ENCODE data around the gene EIF2B2.
"Not testable (repeated sequence)": the region's sequence is repeated elsewhere in the genome, so short reads cannot be mapped to it uniquely, and the experiment has no call there.

DNA sequence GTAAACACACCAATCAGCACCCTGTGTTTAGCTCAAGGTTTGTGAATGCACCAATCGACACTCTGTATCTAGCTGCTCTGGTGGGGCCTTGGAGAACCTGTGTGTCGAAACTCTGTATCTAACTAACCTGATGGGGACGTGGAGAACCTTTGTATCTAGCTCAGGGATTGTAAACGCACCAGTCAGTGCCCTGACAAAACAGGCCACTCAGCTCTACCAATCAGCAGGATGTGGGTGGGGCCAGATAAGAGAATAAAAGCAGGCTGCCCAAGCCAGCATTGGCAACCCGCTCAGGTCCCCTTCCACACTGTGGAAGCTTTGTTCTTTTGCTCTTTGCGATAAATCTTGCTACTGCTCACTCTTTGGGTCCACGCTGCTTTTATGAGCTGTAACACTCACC, 6.9 kb upstream of the EIF2B2 start:
- TF ChIP-seq, protein P1, sequence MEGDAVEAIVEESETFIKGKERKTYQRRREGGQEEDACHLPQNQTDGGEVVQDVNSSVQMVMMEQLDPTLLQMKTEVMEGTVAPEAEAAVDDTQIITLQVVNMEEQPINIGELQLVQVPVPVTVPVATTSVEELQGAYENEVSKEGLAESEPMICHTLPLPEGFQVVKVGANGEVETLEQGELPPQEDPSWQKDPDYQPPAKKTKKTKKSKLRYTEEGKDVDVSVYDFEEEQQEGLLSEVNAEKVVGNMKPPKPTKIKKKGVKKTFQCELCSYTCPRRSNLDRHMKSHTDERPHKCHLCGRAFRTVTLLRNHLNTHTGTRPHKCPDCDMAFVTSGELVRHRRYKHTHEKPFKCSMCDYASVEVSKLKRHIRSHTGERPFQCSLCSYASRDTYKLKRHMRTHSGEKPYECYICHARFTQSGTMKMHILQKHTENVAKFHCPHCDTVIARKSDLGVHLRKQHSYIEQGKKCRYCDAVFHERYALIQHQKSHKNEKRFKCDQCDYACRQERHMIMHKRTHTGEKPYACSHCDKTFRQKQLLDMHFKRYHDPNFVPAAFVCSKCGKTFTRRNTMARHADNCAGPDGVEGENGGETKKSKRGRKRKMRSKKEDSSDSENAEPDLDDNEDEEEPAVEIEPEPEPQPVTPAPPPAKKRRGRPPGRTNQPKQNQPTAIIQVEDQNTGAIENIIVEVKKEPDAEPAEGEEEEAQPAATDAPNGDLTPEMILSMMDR (IDR thresholded peaks at IDR 0.05): not testable (repeated sequence)
- TF ChIP-seq POLR2A (IDR thresholded peaks at IDR 0.05): not testable (repeated sequence)
